C4-2B (cell line): ENCODE data around the gene STK17B.

Source experiments
- H3K27ac ChIP-seq: fragments of 450-650 bp; 2 replicates; pipeline ENCODE4 v1.5.1; 2017
- CTCF ChIP-seq: fragments of 450-650 bp; conservative IDR thresholded peaks from 2 replicates; pipeline ENCODE4 v1.5.1; 2017; ENCODE audit warnings: mild to moderate bottlenecking
- ZFX ChIP-seq: fragments of 450-650 bp; IDR thresholded peaks from 2 replicates; pipeline ENCODE4 v1.6.1; 2017

Gene STK17B

GRCh38 chr2:196183528-196184231 is 12.3 kb upstream of the STK17B start:
- H3K27ac ChIP-seq = no peak overlapping the region

GRCh38 chr2:196183172-196183473 is 11.7 kb upstream of the STK17B start:
- TF ChIP-seq CTCF (no peak), ZFX (no peak)
- no peak overlapping the region for H3K27ac ChIP-seq

More at GRCh38 chr2:196183528-196184231, 12.3 kb upstream of the STK17B start:
- TF ChIP-seq CTCF = no peak
- no peak for TF ChIP-seq ZFX

- no peak overlapping the region for H3K27ac ChIP-seq
These were observed 11.2 kb upstream of the STK17B start for GRCh38 chr2:196182439-196183171.

GRCh38 chr2:196181484-196181883 is 10.1 kb upstream of the STK17B start:
- TF ChIP-seq ZFX (no peak), CTCF (no peak)
- no peak overlapping the region for H3K27ac ChIP-seq

More at GRCh38 chr2:196182439-196183171, 11.2 kb upstream of the STK17B start:
- TF ChIP-seq ZFX = no peak
- TF ChIP-seq CTCF = no peak

- TF ChIP-seq ZFX (no peak), CTCF (no peak)
- no peak overlapping the region for H3K27ac ChIP-seq
These were observed 5.7 kb upstream of the STK17B start for GRCh38 chr2:196177124-196177523.

- TF ChIP-seq CTCF (no peak), ZFX (no peak)
- no peak overlapping the region for H3K27ac ChIP-seq
These were observed 4.9 kb upstream of the STK17B start for GRCh38 chr2:196176142-196176738.

- TF ChIP-seq ZFX (no peak), CTCF (no peak)
- H3K27ac ChIP-seq = no peak overlapping the region
These were observed 3.0 kb upstream of the STK17B start for GRCh38 chr2:196174404-196174803.
